SJSA1 (cell line): ENCODE measurements around the gene CETN2. TPM values are rescaled to one million over a fixed set of nuclear protein-coding genes. Genes with fewer than 3 reads are reported as not detected.

Experiments used
- DNase-seq, 2 experiments: peaks; one replicate each; pipeline ENCODE4 v3.0.0-alpha.2; 2015 to 2020; ENCODE audit warnings: low spot score in 2 of 2, low read depth in 1 of 2
- H3K27ac ChIP-seq: fragments of 250-450 bp; sonication (Bioruptor Pico); 2 replicates; pipeline ENCODE4 v1.5.1; 2020; ENCODE audit warnings: mild to moderate bottlenecking, moderate library complexity
- H3K27me3 ChIP-seq: fragments of 250-450 bp; sonication (Bioruptor Pico); replicated peaks from 2 replicates; pipeline ENCODE4 v1.5.1; 2020; ENCODE audit warnings: mild to moderate bottlenecking, moderate library complexity
- H3K36me3 ChIP-seq: fragments of 250-450 bp; sonication (Bioruptor Pico); 2 replicates; pipeline ENCODE4 v1.5.1; 2020; ENCODE audit warnings: mild to moderate bottlenecking
- H3K4me1 ChIP-seq: fragments of 250-450 bp; sonication (Bioruptor Pico); replicated peaks from 2 replicates; pipeline ENCODE4 v1.6.1; 2021; ENCODE audit warnings: mild to moderate bottlenecking
- H3K4me3 ChIP-seq: fragments of 250-450 bp; sonication (Bioruptor Pico); 2 replicates; pipeline ENCODE4 v1.5.1; 2020; ENCODE audit warnings: mild to moderate bottlenecking
- H3K9me3 ChIP-seq: fragments of 250-450 bp; sonication (Bioruptor Pico); replicated peaks from 2 replicates; pipeline ENCODE4 v1.5.1; 2020; ENCODE audit warnings: mild to moderate bottlenecking
- total RNA-seq: library from RNA; depleted of rRNA; stranded (reverse); fragments of >200 nt; shearing (Covaris generic); gene quantifications from 2 replicates; pipeline ENCODE4 v1.2.3, GENCODE V29; 2014; rRNA removed

Gene CETN2
- total RNA-seq: 33.8 and 53.2 TPM in 2 replicates

DNA sequence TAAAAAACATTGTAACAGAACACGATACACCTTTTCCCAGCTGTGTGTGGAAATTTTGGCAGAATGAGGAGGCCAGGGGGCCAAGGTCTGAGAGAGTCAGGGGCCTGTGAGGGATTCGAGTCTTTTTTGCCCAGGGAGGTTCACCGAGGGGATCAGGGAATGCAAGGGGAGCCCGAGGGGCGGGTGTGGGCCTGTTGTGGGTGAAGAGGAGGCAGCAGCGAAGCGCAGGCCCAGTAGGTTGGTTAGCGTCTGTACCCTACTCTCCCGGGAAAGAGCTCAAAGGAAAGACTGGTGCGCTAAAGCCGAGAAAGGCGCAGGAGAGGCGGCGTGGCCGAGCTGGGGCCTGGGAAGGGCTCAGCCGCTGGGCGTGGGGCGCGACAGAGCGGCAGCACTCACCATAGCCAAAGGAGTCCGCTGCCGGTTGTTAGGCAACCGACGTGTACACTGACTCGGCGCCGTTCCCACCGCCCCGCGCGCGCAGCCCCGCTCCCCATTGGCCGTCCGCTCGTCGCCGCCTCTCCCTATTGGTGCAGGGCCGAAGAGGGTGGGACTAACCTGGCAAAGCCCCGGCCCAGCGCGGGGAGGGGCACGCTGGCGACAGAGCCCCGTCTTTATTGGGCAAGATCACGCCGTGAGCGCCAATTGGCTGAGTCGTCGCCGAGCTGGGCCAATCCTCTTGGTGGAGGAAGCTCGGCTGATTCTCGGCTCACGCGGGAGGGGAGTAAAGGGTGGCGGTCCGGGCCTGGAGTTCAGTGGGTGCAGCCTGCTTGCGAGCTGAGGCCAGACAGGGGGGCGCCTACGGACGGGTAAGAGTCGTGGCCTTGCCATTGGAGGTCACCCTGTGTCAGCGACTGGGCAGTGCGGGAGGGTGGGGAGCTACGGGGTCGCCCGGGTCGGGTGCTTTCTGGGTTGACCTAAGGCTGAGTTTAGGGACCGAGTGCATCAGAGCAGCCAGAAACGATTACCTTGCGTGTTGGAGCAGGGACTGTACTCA is at the start of gene CETN2, which contains the start of gene NSDHL:
CETN2 (minus strand) TSS at position 446 of the 994 bp plus-strand sequence; CDS start at position 399, 47 bp downstream.
NSDHL (plus strand) TSS at position 752 of the 994 bp plus-strand sequence. CDS start 15,262 bp downstream, outside the sequence.
- Histone ChIP-seq H3K36me3 (no peaks in the 10 kb centered on the region), H3K4me1 (no peaks in the 10 kb centered on the region; the same call in 1 of the 2 replicates), H3K4me3 (peak within 1 kb of the TSS; percentile 54), H3K27me3 (no peaks in the 10 kb centered on the region), H3K9me3 (no peaks in the 10 kb centered on the region), H3K27ac (peak within 1 kb of the TSS; percentile 83)
- DNase-seq: peak; percentile 94 to 95

- no peak for DNase-seq
- Histone ChIP-seq H3K36me3 (no peaks in the 10 kb centered on the region), H3K4me3 (no peak overlapping the region), H3K27me3 (no peaks in the 10 kb centered on the region), H3K4me1 (no peaks in the 10 kb centered on the region), H3K27ac (no peak overlapping the region), H3K9me3 (no peaks in the 10 kb centered on the region)
Observed at GRCh38 chrX:152878976-152879755, 48.6 kb upstream of the CETN2 start.

DNA sequence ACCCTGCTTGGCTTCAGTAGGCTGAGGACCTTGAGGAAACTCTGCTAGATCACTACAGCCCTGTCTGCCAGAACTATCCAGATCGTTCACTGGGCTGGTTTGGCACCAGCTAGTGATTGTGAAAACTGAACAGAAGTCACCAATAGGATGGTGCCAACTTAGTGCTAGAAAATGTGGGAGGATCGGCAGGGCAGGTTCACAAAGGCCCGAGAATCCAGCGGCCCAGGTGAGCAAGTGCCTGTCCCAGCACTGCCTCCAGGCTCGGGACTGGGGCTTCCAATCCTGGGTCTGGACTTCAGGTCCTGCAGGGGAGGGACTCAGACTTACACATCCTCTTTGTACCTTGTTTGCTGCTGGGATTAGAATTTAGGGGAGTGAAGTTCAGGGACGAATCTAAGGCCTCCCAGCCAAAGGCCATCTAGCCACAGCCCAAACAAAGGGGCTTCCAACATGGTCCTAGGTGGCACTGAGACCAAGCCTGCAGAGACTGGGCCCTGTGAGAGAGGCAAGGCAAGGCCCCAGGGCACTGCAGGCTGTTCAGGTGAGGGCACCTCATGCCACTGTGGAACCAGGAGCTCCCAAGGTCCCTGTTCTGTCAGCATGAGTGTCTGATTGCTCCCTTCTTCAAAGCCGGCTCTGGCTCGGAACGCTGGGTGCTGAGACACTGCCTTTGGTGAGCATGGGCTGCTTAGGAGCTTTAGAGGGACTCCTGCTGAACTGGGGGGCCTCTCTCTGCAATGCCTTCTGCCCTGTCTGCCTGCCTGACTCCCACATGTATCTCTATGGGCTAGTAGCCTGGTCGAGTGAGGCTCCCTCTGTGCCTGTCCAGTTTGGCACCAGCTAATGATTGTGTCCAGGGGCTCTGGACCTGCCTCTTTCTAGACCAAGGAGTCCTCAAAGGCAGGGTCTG is 46.6 kb upstream of the CETN2 start:
- no peak overlapping the region for H3K27ac ChIP-seq
- H3K9me3 ChIP-seq: no peaks in the 10 kb centered on the region
- H3K36me3 ChIP-seq: no peaks in the 10 kb centered on the region
- no peak for DNase-seq
- H3K27me3 ChIP-seq: no peaks in the 10 kb centered on the region
- no peak overlapping the region for H3K4me3 ChIP-seq
- no peaks in the 10 kb centered on the region for H3K4me1 ChIP-seq

DNA sequence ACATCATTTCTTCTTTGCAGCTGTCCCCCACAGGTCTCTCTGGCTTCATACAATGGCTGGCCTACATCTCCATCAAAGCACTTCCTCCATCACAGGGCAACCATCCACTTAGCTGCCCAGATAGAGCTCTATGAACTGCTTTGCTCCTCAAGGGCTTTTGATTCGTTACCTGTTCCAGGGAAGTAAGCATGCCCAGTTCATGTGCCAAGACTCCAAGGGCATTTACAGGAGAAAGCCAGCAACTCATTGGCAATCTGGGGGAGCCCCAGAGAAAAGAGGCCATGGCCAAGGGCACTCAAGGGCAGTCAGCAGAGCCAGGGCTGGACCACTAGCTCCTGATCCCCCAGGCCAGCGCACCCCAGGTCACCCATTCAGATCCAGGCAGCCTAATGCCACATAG is 42.8 kb upstream of the CETN2 start:
- peaks cover 6% of the 10 kb centered on the region; the same call in 1 of the 2 replicates for H3K36me3 ChIP-seq
- H3K9me3 ChIP-seq: no peaks in the 10 kb centered on the region
- no peaks in the 10 kb centered on the region for H3K4me1 ChIP-seq
- no peaks in the 10 kb centered on the region for H3K27me3 ChIP-seq
- no peak for DNase-seq
- H3K27ac ChIP-seq: no peak overlapping the region
- no peak overlapping the region for H3K4me3 ChIP-seq

DNA sequence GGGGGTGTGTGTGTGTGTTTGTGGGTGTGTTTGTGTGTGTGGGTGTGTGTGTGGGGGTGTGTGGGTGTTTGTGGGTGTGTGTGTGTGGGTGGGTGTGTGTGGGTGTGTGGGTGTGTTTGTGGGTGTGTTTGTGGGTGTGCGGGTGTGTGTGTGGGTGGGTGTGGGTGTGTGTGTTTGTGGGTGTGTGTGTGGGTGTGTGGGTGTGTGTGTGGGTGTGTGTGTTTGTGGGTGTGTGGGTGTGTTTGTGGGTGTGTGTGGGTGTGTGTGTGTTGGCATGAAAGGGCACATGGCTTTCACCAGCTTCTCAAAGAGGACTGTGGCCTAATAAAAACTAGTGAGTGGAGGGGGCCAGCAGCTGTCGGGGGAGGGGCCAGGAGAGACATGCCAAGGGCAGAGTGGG is 42.0 kb upstream of the CETN2 start:
- H3K4me3 ChIP-seq: no peak overlapping the region
- no peak overlapping the region for H3K27ac ChIP-seq
- no peaks in the 10 kb centered on the region for H3K9me3 ChIP-seq
- H3K27me3 ChIP-seq: no peaks in the 10 kb centered on the region
- DNase-seq: no peak
- H3K4me1 ChIP-seq: no peaks in the 10 kb centered on the region
- peaks cover 6% of the 10 kb centered on the region; the same call in 1 of the 2 replicates for H3K36me3 ChIP-seq

GRCh38 chrX:152871260-152871659 is 40.7 kb upstream of the CETN2 start:
- H3K27me3 ChIP-seq: no peaks in the 10 kb centered on the region

GRCh38 chrX:152869972-152870371 is 39.4 kb upstream of the CETN2 start:
- no peaks in the 10 kb centered on the region for H3K9me3 ChIP-seq
- peaks cover 6% of the 10 kb centered on the region; the same call in 1 of the 2 replicates for H3K36me3 ChIP-seq
- no peak overlapping the region for H3K27ac ChIP-seq
- no peak for DNase-seq
- no peaks in the 10 kb centered on the region for H3K27me3 ChIP-seq
- H3K4me1 ChIP-seq: no peaks in the 10 kb centered on the region
- H3K4me3 ChIP-seq: no peak overlapping the region

More at GRCh38 chrX:152871260-152871659, 40.7 kb upstream of the CETN2 start:
- Histone ChIP-seq H3K36me3 (peaks cover 6% of the 10 kb centered on the region; the same call in 1 of the 2 replicates), H3K27ac (no peak overlapping the region), H3K4me1 (no peaks in the 10 kb centered on the region), H3K4me3 (no peak overlapping the region), H3K9me3 (no peaks in the 10 kb centered on the region)
- no peak for DNase-seq

DNA sequence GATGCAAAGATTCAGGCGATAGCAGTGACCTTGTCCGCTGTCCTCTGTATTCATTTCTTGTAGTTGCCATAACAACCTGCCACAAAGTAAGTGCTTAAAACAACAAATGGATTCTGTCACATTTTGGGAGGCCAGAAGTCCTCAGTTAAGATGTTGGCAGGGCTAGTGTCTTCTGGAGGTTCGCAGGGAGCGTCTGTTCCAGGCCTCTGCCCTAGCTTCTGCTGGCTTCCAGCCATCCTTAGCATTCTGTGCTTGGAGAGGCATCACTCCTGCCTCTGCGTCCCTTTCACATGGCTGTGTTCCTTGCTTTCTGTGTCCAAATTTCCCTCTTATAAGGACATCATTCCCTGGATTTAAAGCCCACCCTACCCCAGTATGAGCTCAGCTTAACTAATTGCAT is 35.8 kb upstream of the CETN2 start:
- Histone ChIP-seq H3K36me3 (peaks cover 6% of the 10 kb centered on the region; the same call in 1 of the 2 replicates), H3K27ac (no peak overlapping the region), H3K4me3 (no peak overlapping the region), H3K9me3 (no peaks in the 10 kb centered on the region), H3K4me1 (0 out of 2 replicates have a peak, but pooled peaks cover 4% of the 10 kb centered on the region), H3K27me3 (no peaks in the 10 kb centered on the region)
- no peak for DNase-seq

DNA sequence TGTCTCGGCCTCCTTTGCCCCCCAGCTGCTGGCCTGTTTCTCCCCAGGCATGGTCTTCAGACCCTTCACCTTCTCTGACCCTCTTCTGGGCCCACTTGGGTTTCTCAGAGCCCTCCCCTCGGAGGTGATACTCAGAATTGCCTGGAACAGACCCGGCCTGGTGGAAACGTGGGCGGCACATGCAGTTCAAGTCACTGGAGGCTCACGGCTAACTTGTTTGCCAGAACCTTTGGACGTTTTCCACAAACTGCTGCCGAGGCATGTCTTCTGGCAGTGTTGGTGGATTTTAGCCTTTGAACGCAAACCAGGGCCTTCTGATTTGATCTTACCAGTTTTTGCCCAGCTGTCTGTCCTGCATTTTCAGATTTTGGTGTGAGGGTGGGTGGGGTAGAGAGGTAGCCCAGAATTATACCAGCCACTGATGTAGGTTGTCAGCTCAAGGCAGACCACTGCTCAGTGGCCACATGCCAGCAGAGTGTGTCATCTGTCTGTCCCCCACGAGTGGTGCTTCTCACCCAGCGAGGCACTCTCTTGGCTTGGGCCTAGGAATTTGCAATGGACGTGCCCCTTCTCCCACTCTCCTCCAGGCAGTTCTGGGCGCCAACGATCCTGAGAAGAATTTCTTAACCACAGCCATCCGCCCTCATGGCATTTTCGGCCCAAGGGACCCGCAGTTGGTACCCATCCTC is 34.8 kb upstream of the CETN2 start:
- no peaks in the 10 kb centered on the region for H3K27me3 ChIP-seq
- H3K36me3 ChIP-seq: peaks cover 6% of the 10 kb centered on the region; the same call in 1 of the 2 replicates
- 0 out of 2 replicates have a peak, but pooled peaks cover 4% of the 10 kb centered on the region for H3K4me1 ChIP-seq
- no peak overlapping the region for H3K4me3 ChIP-seq
- H3K9me3 ChIP-seq: no peaks in the 10 kb centered on the region
- no peak for DNase-seq
- no peak overlapping the region for H3K27ac ChIP-seq

GRCh38 chrX:152861826-152862225 is 31.3 kb upstream of the CETN2 start:
- Histone ChIP-seq H3K27ac (no peak overlapping the region), H3K4me1 (0 out of 2 replicates have a peak, but pooled peaks cover 4% of the 10 kb centered on the region), H3K27me3 (no peaks in the 10 kb centered on the region), H3K36me3 (no peaks in the 10 kb centered on the region), H3K9me3 (no peaks in the 10 kb centered on the region), H3K4me3 (no peak overlapping the region)
- DNase-seq: no peak

DNA sequence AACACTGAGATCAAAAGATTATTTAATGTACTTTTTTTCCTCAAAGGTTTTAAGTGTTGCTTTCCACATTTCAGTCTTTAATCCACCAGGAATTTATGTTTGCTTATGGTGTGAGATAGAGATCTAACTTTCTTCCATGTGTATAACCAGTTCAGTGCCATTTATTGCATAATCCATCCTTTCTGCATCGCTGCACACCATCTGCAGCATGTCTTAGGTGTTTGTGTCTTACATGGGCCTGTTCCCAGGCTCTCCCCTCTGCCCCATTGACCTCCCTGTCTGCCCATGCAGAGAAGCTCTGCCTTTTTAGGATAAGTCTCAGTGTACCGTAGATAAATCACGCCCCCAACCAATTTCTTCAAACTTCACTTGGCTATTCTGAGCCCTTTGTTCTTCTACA is 30.6 kb upstream of the CETN2 start:
- H3K4me1 ChIP-seq: 0 out of 2 replicates have a peak, but pooled peaks cover 4% of the 10 kb centered on the region
- H3K4me3 ChIP-seq: no peak overlapping the region
- no peaks in the 10 kb centered on the region for H3K9me3 ChIP-seq
- H3K27me3 ChIP-seq: no peaks in the 10 kb centered on the region
- no peak overlapping the region for H3K27ac ChIP-seq
- no peak for DNase-seq
- H3K36me3 ChIP-seq: no peaks in the 10 kb centered on the region

- Histone ChIP-seq H3K36me3 (no peaks in the 10 kb centered on the region), H3K4me3 (no peak overlapping the region), H3K27me3 (no peaks in the 10 kb centered on the region), H3K4me1 (no peaks in the 10 kb centered on the region), H3K27ac (no peak overlapping the region), H3K9me3 (no peaks in the 10 kb centered on the region)
- no peak for DNase-seq
Observed at GRCh38 chrX:152853986-152854385, 23.4 kb upstream of the CETN2 start.
